Nephron (organoid): Measurements from ENCODE around the gene WDR33.
A peak's percentile ranks its signal among the peaks of the same experiment; 100 is the strongest.

Source experiments
- H3K27ac Mint-ChIP-seq, 3 experiments: 2 replicates each; pipeline ENCODE4 v1.8.0; 2020; ENCODE audit warnings: mixed read lengths in 3 of 3, mild to moderate bottlenecking in 2 of 3, moderate library complexity in 1 of 3
- H3K27me3 Mint-ChIP-seq: 2 replicates; pipeline ENCODE4 v1.8.0; 2021; ENCODE audit warnings: low read depth, mild to moderate bottlenecking, moderate library complexity, mixed read lengths
- H3K36me3 Mint-ChIP-seq: 2 replicates; pipeline ENCODE4 v1.8.0; 2020; ENCODE audit warnings: low read depth, mixed read lengths
- H3K4me1 Mint-ChIP-seq: 2 replicates; pipeline ENCODE4 v1.8.0; 2020; ENCODE audit warnings: mixed read lengths
- H3K4me3 Mint-ChIP-seq, 3 experiments: 2 replicates each; pipeline ENCODE4 v1.8.0; 2020; ENCODE audit warnings: mild to moderate bottlenecking in 3 of 3, mixed read lengths in 3 of 3, moderate library complexity in 2 of 3
- H3K9me3 Mint-ChIP-seq: 2 replicates; pipeline ENCODE4 v1.8.0; 2020; ENCODE audit warnings: mixed read lengths
- TF ChIP-seq, protein P1 (sequence below), 3 experiments: fragments of 200-600 bp; sonication (generic); IDR thresholded peaks; one replicate each; pipeline ENCODE4 v1.5.0; 2021; ENCODE audit warnings: antibody characterized with exemption in 3 of 3; ENCODE audit not compliant: unreplicated experiment in 3 of 3

The WDR33 gene

DNA sequence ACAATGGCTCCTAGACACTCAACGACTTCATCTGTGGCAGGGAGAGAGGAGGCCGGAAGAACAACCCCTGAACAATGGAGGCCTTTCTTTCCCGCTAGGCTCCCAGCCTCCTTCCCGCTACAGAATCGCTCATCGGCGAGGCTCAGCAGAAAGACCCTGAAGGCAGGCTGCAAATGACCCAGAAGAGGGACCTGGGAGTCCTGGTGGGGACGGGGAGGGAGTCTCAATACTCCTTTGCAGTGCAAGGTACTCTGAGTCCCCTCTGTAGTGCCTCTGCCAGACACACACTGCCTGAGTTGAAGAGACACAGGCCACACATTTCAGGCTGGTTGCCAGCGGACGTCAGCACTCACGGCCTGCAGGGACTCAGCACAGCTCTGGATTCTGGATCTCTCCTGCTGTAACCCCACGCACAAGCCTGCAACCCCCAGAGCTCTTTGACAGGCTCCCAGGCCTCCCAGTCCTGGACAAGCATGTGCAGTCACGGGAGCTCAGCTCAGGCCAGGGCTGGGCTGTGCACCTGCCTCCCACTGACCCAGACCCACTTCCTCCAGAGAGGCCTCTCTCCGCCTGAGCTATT lies 158.9 kb downstream of the WDR33 start:
- no peaks in the 10 kb centered on the region for H3K9me3 Mint-ChIP-seq
- peaks cover 21% of the 10 kb centered on the region for H3K4me1 Mint-ChIP-seq

DNA sequence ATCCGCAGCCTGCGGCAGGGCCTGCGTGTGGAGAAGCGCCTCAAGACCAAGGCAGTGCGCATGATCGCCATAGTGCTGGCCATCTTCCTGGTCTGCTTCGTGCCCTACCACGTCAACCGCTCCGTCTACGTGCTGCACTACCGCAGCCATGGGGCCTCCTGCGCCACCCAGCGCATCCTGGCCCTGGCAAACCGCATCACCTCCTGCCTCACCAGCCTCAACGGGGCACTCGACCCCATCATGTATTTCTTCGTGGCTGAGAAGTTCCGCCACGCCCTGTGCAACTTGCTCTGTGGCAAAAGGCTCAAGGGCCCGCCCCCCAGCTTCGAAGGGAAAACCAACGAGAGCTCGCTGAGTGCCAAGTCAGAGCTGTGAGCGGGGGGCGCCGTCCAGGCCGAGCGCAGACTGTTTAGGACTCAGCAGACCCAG lies 159.6 kb downstream of the WDR33 start:
- Mint-ChIP-seq H3K36me3 (no peaks in the 10 kb centered on the region), H3K27me3 (peaks cover 12% of the 10 kb centered on the region), H3K4me1 (peaks cover 26% of the 10 kb centered on the region), H3K27ac (no peak overlapping the region), H3K9me3 (no peaks in the 10 kb centered on the region), H3K4me3 (no peak overlapping the region)
- TF ChIP-seq, protein P1, sequence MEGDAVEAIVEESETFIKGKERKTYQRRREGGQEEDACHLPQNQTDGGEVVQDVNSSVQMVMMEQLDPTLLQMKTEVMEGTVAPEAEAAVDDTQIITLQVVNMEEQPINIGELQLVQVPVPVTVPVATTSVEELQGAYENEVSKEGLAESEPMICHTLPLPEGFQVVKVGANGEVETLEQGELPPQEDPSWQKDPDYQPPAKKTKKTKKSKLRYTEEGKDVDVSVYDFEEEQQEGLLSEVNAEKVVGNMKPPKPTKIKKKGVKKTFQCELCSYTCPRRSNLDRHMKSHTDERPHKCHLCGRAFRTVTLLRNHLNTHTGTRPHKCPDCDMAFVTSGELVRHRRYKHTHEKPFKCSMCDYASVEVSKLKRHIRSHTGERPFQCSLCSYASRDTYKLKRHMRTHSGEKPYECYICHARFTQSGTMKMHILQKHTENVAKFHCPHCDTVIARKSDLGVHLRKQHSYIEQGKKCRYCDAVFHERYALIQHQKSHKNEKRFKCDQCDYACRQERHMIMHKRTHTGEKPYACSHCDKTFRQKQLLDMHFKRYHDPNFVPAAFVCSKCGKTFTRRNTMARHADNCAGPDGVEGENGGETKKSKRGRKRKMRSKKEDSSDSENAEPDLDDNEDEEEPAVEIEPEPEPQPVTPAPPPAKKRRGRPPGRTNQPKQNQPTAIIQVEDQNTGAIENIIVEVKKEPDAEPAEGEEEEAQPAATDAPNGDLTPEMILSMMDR (IDR thresholded peaks at IDR 0.05; ENCODE audit: unreplicated experiment in 3 of 3): no peak

More for the DNA sequence above, 158.9 kb downstream of the WDR33 start:
- Mint-ChIP-seq H3K4me3 (no peak overlapping the region), H3K27ac (peak overlapping the region; percentile 30 to 67 (median 38)), H3K27me3 (peaks cover 12% of the 10 kb centered on the region), H3K36me3 (no peaks in the 10 kb centered on the region)
- TF ChIP-seq, protein P1 (IDR thresholded peaks at IDR 0.05; ENCODE audit: unreplicated experiment in 3 of 3): no peak
